Prostate gland (tissue), 2 donors: ENCODE data around the gene ETS2.

Source experiments
- POLR2A ChIP-seq: fragments of 450-650 bp; IDR thresholded peaks from one replicate; pipeline ENCODE4 v1.6.1; 2016; ENCODE audit warnings: antibody characterized with exemption, mild to moderate bottlenecking
- POLR2AphosphoS5 ChIP-seq: sonication (generic); formaldehyde crosslinking; IDR thresholded peaks from one replicate; pipeline ENCODE4 v1.6.1; 2017; ENCODE audit warnings: antibody characterized with exemption
- TF ChIP-seq, protein P1 (sequence below), 4 experiments: fragments of 200-600 bp in 2 of 4; fragments of 450-650 bp in 2 of 4; sonication (generic) in 2 of 4; IDR thresholded peaks; 1 replicate in 3 of 4; 2 replicates in 1 of 4; pipeline ENCODE4 v1.5.1; 2016 to 2019; ENCODE audit warnings: antibody characterized with exemption in 4 of 4, mild to moderate bottlenecking in 2 of 4, moderate library complexity in 2 of 4

DNA sequence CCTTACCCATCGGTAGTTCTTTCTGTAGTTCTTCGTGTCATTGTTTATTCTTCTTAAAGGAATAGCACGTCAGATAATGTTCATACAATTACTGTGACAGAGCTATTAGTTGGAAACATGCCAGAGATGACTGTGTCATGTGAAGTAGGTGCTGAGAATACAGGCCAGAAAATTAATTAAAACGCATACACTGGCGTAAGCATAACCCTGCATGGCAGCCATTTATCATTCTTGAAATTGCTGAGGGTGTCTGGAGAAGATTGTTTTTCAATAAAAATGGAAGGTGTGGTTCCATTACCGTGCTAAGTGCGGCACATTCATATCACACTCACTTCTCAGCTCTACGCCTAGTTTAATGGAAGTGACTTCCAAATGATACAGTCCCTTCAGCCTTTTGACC lies 7.8 kb downstream of the ETS2 start:
- TF ChIP-seq, protein P1, sequence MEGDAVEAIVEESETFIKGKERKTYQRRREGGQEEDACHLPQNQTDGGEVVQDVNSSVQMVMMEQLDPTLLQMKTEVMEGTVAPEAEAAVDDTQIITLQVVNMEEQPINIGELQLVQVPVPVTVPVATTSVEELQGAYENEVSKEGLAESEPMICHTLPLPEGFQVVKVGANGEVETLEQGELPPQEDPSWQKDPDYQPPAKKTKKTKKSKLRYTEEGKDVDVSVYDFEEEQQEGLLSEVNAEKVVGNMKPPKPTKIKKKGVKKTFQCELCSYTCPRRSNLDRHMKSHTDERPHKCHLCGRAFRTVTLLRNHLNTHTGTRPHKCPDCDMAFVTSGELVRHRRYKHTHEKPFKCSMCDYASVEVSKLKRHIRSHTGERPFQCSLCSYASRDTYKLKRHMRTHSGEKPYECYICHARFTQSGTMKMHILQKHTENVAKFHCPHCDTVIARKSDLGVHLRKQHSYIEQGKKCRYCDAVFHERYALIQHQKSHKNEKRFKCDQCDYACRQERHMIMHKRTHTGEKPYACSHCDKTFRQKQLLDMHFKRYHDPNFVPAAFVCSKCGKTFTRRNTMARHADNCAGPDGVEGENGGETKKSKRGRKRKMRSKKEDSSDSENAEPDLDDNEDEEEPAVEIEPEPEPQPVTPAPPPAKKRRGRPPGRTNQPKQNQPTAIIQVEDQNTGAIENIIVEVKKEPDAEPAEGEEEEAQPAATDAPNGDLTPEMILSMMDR (IDR thresholded peaks at IDR 0.05): no peak
- TF ChIP-seq POLR2A: no peak
- TF ChIP-seq POLR2AphosphoS5: peak; percentile 19
